HL-60 (cell line): ENCODE results near the gene GNA14.

Experiments used
- DNase-seq, 2 experiments: peaks; one replicate each; pipeline ENCODE4 v3.0.0-alpha.2; 2010 to 2020; ENCODE audit warnings: low read depth in 1 of 2, low spot score in 1 of 2
- H3K27ac ChIP-seq: fragments of 250-450 bp; sonication (Bioruptor Pico); replicated peaks from 2 replicates; pipeline ENCODE4 v1.5.1; 2020; ENCODE audit warnings: mild to moderate bottlenecking, moderate library complexity
- H3K27me3 ChIP-seq: fragments of 250-450 bp; sonication (Bioruptor Pico); 2 replicates; pipeline ENCODE4 v1.5.1; 2021; ENCODE audit warnings: mild to moderate bottlenecking, moderate library complexity; ENCODE audit not compliant: insufficient read depth, poor library complexity, severe bottlenecking
- H3K4me3 ChIP-seq: replicated peaks from 2 replicates; pipeline ENCODE4 v1.5.1; 2011; ENCODE audit warnings: mild to moderate bottlenecking, control low read depth, low read length; ENCODE audit not compliant: insufficient read depth
- CTCF ChIP-seq: IDR thresholded peaks from one replicate; pipeline ENCODE4 v1.5.1; 2011; ENCODE audit warnings: low read length, control low read depth, inconsistent platforms; ENCODE audit not compliant: insufficient read depth
- GABPA ChIP-seq: IDR thresholded peaks from 2 replicates; pipeline ENCODE4 v1.6.1; 2012; ENCODE audit warnings: low read depth
- POLR2AphosphoS5 ChIP-seq: IDR thresholded peaks from 2 replicates; pipeline ENCODE4 v1.6.1; 2012; ENCODE audit warnings: low read depth
- REST ChIP-seq: IDR thresholded peaks from 2 replicates; pipeline ENCODE4 v1.6.1; 2012; ENCODE audit warnings: low read depth; ENCODE audit not compliant: insufficient replicate concordance
- SPI1 ChIP-seq: IDR thresholded peaks from 2 replicates; pipeline ENCODE4 v1.6.1; 2012; ENCODE audit warnings: low read depth, mild to moderate bottlenecking, borderline replicate concordance

GNA14 gene

GRCh38 chr9:77433675-77434445 is 214.3 kb downstream of the GNA14 start:
- peak; percentile 44 to 61 for DNase-seq
- Histone ChIP-seq H3K4me3 (no peak overlapping the region), H3K27ac (no peak overlapping the region), H3K27me3 (no peaks in the 10 kb centered on the region)
- peak; percentile 98 for TF ChIP-seq CTCF
- TF ChIP-seq POLR2AphosphoS5: no peak

GRCh38 chr9:77432053-77432452 is 216.1 kb downstream of the GNA14 start:
- Histone ChIP-seq H3K4me3 (no peak overlapping the region), H3K27ac (no peak overlapping the region), H3K27me3 (no peaks in the 10 kb centered on the region)
- no peak for DNase-seq
- TF ChIP-seq GABPA: no peak
- no peak for TF ChIP-seq POLR2AphosphoS5
- no peak for TF ChIP-seq REST
- TF ChIP-seq CTCF: no peak
- TF ChIP-seq SPI1: no peak

- H3K27me3 ChIP-seq: no peaks in the 10 kb centered on the region
- no peak overlapping the region for H3K4me3 ChIP-seq
- H3K27ac ChIP-seq: no peak overlapping the region
- TF ChIP-seq GABPA (no peak), POLR2AphosphoS5 (no peak), REST (no peak), CTCF (no peak), SPI1 (no peak)
- no peak for DNase-seq
Observed at GRCh38 chr9:77429928-77430327, 218.2 kb downstream of the GNA14 start.
